Hematopoietic multipotent progenitor cell treated with erythropoietin and hydrocortisone succinate and interleukin-3 and kit ligand, for 17 days (in vitro differentiated cells): ENCODE measurements around the gene TDRD7.

Source experiments
- DNase-seq: peaks from one replicate; pipeline ENCODE4 v3.0.0-alpha.2; 2015; ENCODE audit warnings: low spot score

Gene TDRD7, protein sequence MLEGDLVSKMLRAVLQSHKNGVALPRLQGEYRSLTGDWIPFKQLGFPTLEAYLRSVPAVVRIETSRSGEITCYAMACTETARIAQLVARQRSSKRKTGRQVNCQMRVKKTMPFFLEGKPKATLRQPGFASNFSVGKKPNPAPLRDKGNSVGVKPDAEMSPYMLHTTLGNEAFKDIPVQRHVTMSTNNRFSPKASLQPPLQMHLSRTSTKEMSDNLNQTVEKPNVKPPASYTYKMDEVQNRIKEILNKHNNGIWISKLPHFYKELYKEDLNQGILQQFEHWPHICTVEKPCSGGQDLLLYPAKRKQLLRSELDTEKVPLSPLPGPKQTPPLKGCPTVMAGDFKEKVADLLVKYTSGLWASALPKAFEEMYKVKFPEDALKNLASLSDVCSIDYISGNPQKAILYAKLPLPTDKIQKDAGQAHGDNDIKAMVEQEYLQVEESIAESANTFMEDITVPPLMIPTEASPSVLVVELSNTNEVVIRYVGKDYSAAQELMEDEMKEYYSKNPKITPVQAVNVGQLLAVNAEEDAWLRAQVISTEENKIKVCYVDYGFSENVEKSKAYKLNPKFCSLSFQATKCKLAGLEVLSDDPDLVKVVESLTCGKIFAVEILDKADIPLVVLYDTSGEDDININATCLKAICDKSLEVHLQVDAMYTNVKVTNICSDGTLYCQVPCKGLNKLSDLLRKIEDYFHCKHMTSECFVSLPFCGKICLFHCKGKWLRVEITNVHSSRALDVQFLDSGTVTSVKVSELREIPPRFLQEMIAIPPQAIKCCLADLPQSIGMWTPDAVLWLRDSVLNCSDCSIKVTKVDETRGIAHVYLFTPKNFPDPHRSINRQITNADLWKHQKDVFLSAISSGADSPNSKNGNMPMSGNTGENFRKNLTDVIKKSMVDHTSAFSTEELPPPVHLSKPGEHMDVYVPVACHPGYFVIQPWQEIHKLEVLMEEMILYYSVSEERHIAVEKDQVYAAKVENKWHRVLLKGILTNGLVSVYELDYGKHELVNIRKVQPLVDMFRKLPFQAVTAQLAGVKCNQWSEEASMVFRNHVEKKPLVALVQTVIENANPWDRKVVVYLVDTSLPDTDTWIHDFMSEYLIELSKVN

DNA sequence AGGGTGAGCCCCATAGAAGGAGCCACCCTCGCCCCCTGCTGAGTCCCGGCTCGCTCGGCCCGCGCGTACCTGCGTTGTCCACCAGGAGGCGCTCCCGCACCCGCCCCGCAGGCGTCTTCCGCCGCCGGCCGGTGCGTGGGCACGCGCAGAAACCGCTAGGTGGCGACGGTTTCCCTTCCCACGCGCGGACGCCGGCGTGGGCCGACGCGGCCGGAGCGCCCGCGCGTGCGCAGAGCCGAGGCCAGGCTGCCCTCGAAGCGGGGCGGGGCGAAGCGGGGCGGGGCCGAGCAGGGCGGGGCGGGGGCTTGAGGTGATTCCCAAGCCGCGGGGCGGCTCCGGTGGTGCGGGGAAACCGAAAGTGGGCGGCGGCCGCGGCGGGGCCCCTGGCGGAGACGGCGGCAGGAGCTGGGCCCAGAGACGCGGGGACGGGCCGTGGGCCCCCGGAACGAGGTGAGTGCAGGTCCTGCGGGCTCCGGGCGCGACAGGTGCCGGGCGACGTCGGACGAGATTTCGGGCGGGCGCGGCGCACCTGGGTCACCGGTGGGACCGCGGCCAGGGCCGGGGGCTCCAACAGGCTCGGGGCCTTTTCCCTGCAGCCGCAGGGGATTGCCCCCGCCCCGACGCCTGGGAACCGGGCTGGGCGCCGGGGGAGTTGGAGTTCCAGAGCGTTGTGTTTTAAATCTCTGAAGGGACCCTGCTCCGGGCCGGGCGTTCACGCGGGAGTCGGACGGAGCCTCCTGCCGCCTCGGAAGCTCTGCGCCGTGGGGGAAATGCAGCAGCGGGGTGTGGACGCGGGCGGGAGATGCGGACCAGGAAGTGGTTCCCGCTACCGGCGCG lies at the start of gene TDRD7:
TDRD7 (plus strand) TSS at position 308 of the 837 bp plus-strand sequence. CDS start 16,370 bp downstream, outside the sequence.
- peak; percentile 95 for DNase-seq

DNA sequence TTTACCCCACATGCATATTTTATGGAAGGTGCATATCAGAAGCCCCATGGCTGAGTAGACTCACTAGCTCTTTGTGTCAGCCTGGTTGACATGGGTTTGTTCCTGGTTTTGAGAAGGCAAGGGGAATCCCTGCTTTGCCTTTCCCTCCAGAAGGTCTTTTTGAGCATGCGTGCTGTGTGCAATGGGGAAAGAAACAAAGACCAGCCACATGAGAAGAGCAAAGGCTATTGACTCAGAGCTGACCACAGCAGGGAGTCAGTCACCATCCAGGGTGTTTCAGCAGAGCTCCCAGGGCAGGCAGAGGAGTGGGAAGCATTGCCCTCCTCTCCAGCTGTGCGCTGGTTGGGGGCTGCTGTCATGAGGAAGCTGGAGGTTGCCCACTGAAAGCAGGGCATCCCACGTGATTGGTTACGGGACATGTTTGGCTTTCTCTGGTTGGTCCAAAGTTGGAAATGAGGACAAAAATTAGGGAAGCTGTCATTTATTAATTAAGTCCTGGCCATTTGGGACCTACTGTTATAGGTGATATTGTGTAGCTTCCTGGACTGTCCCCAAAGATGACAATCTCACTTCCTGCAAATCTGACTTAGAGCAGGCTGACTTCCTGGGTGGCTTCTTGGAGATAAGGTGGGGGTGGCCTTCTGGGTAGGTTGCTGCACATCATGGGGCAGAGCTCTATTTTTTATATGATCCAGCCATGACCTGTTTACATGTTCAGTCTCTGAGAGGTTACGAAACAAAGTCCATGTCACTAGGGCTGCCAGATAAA lies 48.9 kb upstream of the TDRD7 start:
- DNase-seq, result no peak

DNA sequence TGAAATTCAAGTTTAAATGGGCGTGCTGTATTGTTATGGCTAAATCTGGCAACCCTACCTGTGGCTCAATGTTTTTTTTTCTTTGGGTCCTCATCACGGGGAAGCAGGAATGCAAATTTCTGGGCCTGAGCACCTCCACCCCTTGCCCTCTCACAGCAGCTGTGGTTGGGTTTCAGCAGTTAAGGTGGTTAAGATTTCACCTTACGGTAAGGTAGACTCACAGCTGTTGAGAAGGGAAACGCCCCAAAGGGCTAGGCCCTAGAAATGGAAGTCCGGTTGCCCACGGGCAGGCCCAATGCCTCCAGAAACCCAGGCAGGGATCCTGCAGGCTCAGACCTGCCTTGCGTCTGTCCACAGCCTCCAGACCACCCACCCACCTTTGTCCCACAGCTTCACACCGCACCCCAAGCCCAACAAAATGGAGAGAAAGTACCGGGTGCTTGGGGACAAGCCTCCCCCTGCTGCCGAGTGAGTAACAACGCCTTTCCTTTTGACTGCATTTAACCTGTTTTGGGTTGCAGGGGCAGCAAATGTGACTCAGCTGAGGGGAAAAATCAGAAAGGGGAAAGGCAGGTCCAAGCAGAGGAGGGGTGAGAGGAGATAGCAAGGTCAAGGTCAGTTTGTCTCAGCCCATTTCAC lies 48.1 kb upstream of the TDRD7 start:
- no peak for DNase-seq

DNA sequence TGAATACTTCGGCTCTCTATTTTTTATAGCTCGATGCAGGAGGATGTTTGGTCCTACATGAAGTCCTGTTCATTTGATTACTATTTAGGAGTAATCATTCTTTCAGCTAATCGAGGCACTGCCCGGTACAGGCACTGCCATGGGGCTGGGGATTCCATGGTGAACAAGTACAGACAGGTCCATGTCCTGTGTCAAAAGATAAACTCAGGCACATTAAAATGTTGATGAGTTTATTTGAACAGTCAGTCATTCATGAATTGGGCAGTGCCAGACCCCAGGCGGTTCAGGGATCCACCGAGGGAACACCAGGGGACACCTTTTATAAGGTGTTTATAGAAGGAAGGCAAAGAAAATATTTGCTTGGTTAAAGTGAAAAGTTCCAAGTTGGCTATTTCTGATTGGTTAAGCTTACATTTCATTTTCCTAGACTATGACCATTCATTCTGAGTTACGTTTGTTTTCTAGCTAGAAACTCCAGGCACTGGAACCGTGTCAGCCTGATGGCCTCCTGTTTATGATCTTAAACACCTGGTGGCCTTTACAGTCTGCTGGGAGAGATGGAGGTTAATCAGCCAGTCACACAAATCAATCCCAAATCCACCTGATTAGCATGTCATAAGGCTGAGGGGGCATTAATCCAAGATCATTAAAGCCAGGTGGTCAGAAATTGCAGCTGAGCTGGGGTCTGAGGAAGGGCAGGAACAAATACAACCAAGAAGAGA lies 47.0 kb upstream of the TDRD7 start:
- no peak for DNase-seq

DNA sequence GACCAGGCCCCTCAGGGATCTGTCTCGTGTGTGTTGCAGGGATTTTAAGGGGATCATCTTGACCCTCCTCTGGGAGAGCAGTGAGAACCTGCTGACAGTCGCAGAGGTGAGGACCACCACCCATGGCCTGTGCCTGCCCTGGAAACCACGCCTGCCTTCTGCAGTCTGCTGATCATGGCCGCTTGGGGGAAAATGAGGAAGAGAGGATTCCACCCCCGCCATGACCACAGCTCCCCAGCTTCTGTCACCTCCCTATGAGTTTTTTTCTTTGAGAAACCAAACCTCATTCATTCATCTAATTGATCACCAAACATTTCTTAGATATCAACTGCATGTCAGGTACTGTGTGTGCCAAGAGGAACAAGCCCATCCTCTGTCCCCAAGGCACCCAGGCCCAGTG lies 46.3 kb upstream of the TDRD7 start:
- no peak for DNase-seq

DNA sequence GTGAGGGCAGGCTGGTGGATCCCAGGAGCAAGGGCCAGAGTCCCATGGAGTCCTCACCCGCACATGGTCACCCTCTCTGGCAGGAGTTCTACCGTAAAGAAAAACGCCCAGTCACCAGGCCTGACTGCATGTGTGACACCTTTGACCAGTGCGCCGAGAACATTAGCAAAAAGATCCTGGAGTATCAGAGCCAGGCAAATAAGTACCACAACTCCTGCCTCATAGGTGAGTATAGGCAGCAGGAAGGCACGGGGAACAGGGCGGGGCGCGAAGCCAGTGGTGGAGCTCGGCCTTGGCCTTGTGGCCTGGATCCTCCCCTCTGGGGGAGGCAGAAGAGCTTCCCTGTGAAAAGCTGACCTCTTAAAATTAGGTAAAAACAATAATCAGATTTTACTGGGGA lies 45.4 kb upstream of the TDRD7 start:
- no peak for DNase-seq

DNA sequence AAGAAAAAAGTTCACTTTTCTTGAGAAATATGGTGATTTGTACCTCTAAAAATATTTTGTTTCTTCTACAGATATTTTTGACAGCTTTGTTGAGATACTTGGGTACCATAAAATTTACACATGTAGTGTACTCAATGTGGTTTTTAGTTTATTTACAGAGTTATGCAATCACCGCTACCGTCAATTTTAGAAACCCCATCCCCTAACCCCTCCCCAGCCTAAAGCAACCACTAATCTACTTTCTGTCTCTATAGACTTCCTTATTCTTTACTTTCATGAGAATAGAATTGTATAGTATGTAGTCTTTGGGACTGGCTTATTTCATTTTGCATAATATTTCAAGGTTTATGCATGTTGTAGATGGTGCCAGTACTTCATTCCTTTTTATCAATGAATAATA lies 45.0 kb upstream of the TDRD7 start:
- no peak for DNase-seq

DNA sequence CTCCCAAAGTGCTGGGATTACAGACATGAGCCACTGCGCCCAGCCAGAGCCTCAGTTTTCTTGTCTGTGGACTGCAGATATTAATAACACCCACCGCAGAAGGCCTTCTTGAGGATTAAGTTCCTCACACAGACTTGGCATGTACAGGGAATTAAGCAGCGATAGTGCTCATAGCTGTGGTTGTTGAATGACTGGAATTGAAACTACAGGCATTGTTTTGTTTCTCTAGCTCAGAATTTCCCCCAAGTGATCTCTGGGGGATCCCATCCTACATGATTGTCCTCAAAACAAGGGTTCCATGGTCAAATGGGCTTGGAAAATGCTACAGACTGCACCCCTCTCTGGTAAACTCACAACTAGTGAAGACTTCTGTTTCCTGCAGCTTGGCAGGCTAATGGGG lies 44.2 kb upstream of the TDRD7 start:
- DNase-seq, result no peak

DNA sequence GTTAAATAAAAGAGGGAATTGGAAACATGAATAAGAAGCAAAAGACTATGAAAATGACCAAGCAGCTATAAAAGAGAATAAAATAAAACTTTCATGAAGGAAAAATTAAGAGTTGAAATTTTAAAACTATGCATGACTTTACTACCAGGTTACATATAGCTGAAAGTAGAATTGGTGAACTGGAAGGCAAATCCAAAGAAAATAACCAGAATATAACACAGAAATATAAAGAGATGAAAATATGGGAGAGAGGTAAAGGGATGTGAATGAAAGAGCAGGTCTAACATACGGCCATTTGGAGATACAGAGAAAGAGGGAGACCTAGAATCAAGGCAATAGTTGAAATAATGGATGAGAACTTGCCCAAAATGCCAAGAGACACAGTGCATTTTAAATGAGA lies 42.9 kb upstream of the TDRD7 start:
- no peak for DNase-seq

DNA sequence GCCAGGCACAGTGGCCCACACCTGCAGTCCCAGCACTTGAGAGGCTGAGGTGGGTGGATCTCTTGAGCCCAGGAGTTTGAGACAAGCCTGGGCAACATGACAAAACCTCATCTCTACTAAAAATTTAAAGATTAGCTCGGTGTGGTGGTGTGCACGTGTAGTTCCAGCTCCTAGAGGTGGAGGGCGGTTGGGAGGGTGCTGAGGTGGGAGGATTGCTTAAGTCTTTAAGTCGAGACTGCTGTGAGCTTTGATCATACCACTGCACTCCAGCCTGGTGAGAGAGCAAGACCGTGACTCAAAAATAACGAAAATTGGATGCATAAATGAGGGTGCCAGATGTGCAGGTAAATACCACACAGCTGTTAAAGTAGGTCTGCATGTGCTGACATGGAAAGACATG lies 39.3 kb upstream of the TDRD7 start:
- DNase-seq, result no peak

DNA sequence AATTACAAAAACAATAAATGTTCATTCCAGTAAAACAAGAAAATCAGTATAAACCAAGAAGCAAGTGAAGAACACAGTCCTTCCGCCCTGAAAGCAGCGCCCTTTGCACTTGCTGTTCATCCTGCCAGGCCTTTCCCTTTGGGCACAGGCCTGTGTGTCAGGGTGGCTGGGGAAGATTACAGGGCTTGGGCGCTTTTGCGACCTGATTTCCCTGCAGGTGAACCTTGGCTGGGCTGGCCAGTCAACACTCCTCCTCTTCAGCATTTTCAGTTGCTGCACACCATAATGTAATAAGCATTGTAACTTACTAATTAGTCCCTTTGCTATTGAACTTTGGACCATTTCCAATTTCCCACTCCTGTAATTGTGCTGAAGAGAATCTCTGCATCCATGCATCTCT lies 38.6 kb upstream of the TDRD7 start:
- no peak for DNase-seq

DNA sequence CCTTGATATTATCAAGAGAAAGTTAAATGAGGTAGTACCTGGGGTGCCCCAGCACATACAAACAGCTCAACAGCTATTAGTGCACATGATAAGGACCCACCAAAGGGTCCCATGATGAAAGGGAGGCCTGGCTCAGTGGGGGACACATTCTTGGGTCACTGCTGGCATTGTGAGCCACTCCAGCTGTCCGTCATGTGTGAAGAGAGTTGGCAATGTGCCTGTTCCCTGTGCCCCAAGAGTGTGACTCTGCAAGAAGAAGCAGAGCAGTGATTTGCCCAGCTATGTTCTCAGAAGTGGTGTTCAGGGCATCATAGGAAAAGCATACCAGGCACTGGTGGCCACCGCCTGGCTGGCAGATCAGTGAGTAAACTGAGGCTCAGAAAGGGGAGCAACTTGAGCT lies 37.1 kb upstream of the TDRD7 start:
- no peak for DNase-seq

DNA sequence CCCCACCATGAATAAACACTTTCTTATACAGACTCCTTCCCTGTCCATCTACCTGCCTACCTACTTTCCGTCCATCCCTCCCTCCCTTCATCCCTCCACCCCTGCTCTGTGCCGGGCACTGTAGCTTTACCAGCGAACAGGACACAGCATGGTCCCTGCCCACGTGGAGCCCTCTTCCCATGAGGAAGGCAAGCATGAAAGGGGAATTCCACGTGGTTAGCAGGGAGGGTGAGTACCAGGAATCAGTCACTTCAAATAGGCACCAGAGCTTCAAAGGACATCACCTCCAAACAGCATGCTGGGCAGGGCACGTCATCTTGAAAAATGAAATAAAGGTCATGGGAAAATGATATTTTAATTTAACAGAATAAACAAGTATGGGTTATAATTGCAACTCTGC lies 35.0 kb upstream of the TDRD7 start:
- no peak for DNase-seq

DNA sequence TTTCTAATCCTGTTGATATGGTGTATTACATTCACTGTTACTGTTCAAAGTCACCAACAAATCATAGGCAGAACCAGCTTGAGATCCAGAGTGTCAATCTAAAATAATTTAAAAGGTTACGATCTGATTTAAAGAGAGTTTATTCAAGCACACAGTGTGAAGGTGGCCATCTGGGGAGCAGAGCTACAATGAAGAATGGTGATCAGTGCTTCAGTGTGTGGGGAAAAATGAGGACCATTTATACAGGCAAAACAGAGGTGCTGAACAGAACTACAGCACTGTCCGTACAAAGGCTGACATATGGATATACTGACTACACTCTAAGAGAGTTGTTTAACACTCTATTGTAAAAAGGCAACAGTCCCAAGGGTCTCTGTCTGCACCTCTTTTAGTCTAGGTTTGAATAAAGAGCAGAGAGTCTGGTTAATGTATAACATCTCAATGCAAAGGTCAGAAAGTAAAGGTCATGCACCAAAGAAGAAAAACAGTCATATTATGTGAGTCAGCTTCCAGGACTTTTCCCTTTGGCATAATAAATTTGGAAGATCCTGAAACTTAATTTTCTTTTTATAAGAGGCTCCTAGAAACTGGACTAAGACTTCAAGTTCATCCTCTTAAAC lies 29.7 kb upstream of the TDRD7 start:
- no peak for DNase-seq

DNA sequence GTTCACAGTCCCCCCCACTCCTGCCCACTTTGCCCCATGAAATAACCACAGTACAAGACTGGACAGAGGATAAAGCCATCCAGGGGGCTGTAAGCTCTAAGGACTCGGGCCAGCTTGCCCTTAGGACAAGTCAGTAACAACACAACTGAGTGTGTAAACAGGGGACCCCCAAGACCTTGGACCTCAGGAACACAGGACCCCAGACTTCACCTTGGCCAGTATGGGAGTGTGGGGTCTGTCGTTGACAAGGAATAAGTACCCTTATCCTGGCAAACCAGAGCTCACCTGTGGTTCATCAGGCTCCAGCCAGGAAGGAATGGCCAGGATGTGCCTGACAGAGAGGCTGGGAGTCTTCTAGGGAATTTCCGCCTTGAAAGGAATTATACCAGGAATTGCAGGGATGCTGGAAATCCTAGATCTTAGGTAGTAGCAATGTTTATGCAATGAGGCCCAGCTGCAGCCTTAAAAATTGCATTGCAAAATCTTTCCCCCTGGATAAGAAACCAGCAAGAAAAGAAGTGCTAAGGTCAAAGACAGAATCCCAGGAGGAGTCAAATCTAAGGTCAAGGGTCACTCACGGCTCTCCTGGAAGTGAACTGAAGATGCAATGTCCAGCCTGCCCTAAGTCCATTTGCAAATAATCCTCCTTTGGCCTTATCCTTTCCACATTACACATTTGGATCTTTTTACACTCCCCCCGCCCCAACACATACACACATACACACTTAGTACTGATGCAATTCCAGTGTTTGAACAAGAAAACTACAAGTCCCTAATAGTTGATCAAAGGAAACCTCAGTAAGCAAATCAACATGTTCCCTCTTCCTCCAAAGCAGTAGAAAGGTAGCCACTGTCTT lies 27.3 kb upstream of the TDRD7 start:
- no peak for DNase-seq

DNA sequence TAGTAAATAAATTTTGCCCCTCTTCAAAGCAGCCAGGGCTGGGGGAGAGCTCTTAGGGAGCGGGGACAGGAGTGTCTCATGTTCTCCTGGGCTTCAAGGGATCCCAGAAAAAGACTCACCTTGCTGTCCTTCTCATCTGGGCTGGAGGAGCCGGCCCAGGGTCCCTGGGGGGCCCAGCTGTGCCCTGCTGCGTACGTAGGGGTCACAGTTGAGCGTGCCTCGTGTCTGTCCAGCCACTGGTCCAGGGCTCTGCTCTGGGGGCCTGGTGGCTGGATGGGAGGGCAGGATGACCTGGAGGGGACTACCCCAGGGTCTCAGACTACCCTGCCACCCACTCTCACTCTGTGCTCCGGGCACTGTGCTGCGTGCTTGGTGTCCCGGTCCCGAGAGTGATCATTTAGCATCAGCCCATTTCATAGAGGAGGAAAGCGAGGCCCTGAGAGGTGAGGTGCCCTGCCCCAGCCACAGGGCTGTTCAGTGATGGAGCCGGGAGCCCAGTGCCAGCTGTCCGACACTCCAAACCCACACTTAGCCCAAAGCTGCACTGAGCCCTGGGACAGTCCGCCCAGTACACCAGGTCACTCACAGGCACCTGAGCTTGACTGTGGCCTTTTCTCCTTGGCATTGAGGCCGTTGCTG lies 26.2 kb upstream of the TDRD7 start:
- no peak for DNase-seq

DNA sequence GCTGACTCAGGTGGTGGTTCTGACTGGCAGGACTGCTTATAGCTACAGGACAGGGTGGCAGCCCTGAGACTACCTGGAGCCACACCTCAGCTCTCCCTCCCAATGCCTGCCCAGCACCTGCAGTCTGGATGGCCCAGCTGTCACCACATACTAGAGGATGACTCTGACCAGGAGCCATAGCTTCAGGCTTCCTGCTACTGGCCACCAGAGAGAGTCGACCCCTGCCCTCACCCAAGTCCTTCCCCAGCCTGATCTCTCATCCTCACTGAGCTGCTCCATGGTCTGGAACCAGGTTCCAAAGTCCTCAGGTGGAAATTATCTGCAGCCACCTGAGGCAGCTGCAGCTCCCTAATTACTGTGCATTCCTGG lies 25.6 kb upstream of the TDRD7 start:
- no peak for DNase-seq
